Stomach (tissue), 4 donors: ENCODE results near the gene CLSTN3.

Source experiments
- EP300 ChIP-seq: sonication (generic); formaldehyde crosslinking; IDR thresholded peaks from one replicate; pipeline ENCODE4 v1.6.1; 2017; ENCODE audit warnings: antibody characterized with exemption
- POLR2A ChIP-seq, 4 donors: fragments of 450-650 bp; IDR thresholded peaks; one replicate each; pipeline ENCODE4 v1.6.1; 2016; ENCODE audit warnings: antibody characterized with exemption in 4 of 4, control low read depth in 2 of 4, mild to moderate bottlenecking in 1 of 4, moderate library complexity in 1 of 4
- POLR2AphosphoS5 ChIP-seq, 3 donors: sonication (generic); formaldehyde crosslinking; IDR thresholded peaks; one replicate each; pipeline ENCODE4 v1.6.1; 2016; ENCODE audit warnings: antibody characterized with exemption in 3 of 3
- TF ChIP-seq, protein P1 (sequence below), 7 experiments: fragments of 450-650 bp in 4 of 7; fragments of 200-600 bp in 3 of 7; sonication (generic) in 3 of 7; IDR thresholded peaks; one replicate each; pipeline ENCODE4 v1.5.1; 2016 to 2019; ENCODE audit warnings: antibody characterized with exemption in 7 of 7, control low read depth in 2 of 7, mild to moderate bottlenecking in 1 of 7

DNA sequence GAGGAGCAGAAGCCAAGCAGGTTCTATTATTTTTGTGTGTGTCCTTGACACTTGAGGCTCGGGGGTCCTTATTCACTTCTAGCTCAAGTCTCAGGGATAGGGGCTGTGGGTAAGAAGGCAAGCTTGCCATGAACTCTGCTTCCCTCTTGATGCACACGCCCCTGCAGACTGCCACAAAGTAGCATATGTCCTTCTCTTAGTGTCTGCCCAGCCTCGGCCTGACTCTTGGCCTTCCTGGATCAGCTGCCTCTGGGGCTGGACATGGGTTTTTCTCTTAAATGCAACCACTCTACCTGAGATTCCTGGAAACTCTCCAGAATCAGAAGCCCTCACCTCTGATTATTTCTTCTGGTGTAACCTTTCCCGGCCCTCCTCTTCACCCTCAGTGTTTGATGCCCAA lies 31.2 kb downstream of the CLSTN3 start:
- TF ChIP-seq, protein P1, sequence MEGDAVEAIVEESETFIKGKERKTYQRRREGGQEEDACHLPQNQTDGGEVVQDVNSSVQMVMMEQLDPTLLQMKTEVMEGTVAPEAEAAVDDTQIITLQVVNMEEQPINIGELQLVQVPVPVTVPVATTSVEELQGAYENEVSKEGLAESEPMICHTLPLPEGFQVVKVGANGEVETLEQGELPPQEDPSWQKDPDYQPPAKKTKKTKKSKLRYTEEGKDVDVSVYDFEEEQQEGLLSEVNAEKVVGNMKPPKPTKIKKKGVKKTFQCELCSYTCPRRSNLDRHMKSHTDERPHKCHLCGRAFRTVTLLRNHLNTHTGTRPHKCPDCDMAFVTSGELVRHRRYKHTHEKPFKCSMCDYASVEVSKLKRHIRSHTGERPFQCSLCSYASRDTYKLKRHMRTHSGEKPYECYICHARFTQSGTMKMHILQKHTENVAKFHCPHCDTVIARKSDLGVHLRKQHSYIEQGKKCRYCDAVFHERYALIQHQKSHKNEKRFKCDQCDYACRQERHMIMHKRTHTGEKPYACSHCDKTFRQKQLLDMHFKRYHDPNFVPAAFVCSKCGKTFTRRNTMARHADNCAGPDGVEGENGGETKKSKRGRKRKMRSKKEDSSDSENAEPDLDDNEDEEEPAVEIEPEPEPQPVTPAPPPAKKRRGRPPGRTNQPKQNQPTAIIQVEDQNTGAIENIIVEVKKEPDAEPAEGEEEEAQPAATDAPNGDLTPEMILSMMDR (IDR thresholded peaks at IDR 0.05) = no peak
- TF ChIP-seq POLR2A (IDR thresholded peaks at IDR 0.05) = no peak
- TF ChIP-seq POLR2AphosphoS5 (IDR thresholded peaks at IDR 0.05) = no peak
- no peak for TF ChIP-seq EP300
